ENCODE results near the gene IGF2R. TPM values are rescaled to one million over a fixed set of nuclear protein-coding genes. Genes with fewer than 3 reads are reported as not detected.
"Not testable (repeated sequence)": the region's sequence is repeated elsewhere in the genome, so short reads cannot be mapped to it uniquely, and the experiment has no call there.

The IGF2R gene
- total RNA-seq, 1 experiment from 2014 or later = 112 TPM

DNA sequence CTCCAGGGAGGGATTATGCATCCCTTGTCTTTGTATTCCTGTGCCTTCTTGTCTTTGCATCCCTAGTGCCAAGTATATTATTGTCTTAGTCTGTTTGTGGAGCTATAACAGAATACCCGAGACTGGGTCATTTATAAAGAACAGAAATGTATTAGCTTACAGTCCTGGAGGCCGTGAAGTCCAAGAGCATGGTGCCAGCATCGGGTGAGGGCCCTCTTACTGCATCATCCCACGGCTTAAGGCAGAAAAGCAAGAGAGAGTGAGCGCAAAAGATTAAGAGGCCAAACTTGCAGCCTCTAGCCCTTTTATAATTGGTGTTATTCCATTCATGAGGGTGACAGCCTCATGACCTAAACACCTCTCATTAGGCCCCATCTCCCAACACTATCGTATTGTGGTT lies 8.4 kb upstream of the IGF2R start:
- DNase-seq = no peak
- Histone ChIP-seq H3K27ac (no peak overlapping the region), H3K36me3 (no peaks in the 10 kb centered on the region), H3K4me1 (peaks cover 12% of the 10 kb centered on the region), H3K27me3 (peaks cover 11% of the 10 kb centered on the region), H3K9me3 (replicated peaks) (no peaks in the 10 kb centered on the region; the same call in 1 of the 2 replicates), H3K4me3 (no peak overlapping the region)

DNA sequence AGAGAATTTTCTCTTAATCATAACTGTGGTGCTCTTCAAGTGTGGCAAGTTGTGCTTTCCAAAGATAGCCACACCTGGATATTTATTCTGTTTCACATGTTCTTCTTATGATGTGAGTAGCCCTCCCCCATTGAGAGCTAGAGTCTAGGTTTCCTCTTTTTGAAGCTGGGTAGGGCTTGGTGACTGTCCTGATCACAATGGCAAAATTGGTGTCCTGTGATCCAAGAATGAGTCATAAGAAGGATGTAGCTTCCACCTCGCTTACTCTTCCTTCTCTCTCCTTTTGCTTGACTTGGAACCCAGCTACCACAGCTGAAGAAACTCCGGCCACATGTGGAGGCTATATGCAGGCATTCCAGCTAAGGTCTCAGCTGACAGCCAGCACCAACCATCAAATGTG lies 7.4 kb upstream of the IGF2R start:
- no peaks in the 10 kb centered on the region; the same call in 1 of the 2 replicates for H3K9me3 ChIP-seq (replicated peaks)
- no peaks in the 10 kb centered on the region for H3K36me3 ChIP-seq
- H3K4me3 ChIP-seq = no peak overlapping the region
- DNase-seq = no peak
- peaks cover 11% of the 10 kb centered on the region for H3K27me3 ChIP-seq
- H3K4me1 ChIP-seq = peaks cover 12% of the 10 kb centered on the region
- no peak overlapping the region for H3K27ac ChIP-seq

DNA sequence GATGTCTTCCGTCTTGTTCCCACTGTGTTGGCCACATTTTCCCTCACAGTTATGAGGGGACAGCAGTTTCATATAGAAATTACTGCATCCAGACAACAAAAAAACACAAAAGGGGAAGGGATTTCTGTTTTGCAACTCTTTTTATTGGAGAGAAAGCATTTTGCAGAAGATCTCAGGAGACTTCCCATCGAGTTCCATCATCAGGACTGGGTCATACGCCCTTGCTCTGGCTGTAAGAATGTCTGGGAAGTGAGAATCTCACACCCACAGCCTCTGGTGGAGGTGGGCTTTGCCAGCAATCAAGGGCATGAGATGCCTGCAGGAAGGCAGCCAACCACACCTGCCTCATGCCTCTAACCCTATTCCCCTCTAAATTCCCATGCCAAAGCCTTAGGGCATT lies 5.8 kb upstream of the IGF2R start:
- Histone ChIP-seq H3K4me3 (no peak overlapping the region), H3K27me3 (peaks cover 11% of the 10 kb centered on the region), H3K9me3 (replicated peaks) (no peaks in the 10 kb centered on the region; the same call in 1 of the 2 replicates), H3K27ac (no peak overlapping the region), H3K4me1 (peaks cover 13% of the 10 kb centered on the region), H3K36me3 (no peaks in the 10 kb centered on the region)
- no peak for DNase-seq

DNA sequence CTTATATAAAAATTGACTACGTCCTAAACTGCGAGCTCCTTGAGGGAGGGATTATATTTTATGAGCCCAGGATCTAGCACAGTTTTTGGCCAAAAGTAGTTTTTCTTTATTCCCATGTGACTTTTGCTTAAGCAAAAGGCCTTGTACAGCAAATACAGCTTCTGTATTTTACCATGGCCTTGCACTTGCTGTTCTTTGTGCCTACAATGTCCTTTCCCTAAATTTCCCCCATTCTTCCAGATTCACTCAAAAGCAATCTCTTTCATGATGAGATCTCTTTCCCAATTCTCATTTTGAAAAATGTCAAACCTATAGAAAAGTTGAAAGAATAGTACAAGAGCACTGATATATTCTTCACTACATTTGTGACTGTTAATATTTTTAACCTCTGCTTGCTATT lies 4.8 kb upstream of the IGF2R start:
- H3K36me3 ChIP-seq = no peaks in the 10 kb centered on the region
- peaks cover 11% of the 10 kb centered on the region for H3K27me3 ChIP-seq
- H3K9me3 ChIP-seq (replicated peaks) = no peaks in the 10 kb centered on the region; the same call in 1 of the 2 replicates
- no peak overlapping the region for H3K27ac ChIP-seq
- peaks cover 14% of the 10 kb centered on the region for H3K4me1 ChIP-seq
- H3K4me3 ChIP-seq = no peak overlapping the region
- no peak for DNase-seq

DNA sequence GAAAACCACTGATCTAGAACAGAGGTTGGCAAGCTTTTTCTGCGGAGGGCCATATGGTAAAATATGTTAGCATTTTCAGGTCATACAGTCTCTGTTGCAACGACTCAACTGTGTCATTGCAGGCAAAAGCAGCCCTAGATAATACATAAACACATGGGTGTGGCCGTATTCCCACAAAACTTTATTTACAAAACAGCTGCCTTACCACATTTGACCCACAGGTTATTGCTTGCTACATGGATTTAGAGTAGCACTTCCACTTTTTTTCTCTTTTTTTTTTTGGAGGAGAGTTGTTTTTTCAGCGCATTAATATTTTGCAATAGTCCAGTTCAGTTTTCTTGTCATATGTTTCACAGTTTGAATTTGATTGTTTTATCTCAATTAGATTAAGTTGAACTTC lies 2.5 kb upstream of the IGF2R start:
- H3K27me3 ChIP-seq = peaks cover 3% of the 10 kb centered on the region; the same call in 1 of the 2 replicates
- peaks cover under 1% of the 10 kb centered on the region; the same call in 1 of the 2 replicates for H3K36me3 ChIP-seq
- H3K27ac ChIP-seq = no peak overlapping the region
- H3K9me3 ChIP-seq (replicated peaks) = no peaks in the 10 kb centered on the region
- H3K4me3 ChIP-seq = no peak overlapping the region
- no peak for DNase-seq
- H3K4me1 ChIP-seq = peaks cover 11% of the 10 kb centered on the region

DNA sequence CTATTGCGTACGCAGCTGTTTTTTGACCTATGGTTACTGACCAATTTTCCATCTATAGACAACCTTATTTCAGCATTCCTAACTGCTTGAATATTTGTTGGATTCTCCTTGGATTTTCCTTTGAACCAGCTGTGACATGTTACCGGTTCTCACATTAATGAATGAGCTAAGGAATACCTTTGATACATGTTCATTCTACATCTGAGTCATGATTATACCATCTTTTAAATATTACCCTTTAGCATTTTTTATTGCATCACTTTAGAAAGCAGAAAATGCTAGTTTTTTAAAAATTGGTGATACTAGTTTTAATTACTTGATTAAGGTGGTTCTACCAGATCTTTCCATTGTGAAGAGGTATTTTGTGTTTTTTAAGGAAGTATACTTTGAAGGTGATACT lies 1.9 kb upstream of the IGF2R start:
- peaks cover 11% of the 10 kb centered on the region for H3K4me1 ChIP-seq
- H3K27me3 ChIP-seq = peaks cover 3% of the 10 kb centered on the region; the same call in 1 of the 2 replicates
- no peaks in the 10 kb centered on the region for H3K9me3 ChIP-seq (replicated peaks)
- no peak overlapping the region for H3K27ac ChIP-seq
- H3K4me3 ChIP-seq = no peak overlapping the region
- peaks cover 2% of the 10 kb centered on the region; the same call in 1 of the 2 replicates for H3K36me3 ChIP-seq
- no peak for DNase-seq

DNA sequence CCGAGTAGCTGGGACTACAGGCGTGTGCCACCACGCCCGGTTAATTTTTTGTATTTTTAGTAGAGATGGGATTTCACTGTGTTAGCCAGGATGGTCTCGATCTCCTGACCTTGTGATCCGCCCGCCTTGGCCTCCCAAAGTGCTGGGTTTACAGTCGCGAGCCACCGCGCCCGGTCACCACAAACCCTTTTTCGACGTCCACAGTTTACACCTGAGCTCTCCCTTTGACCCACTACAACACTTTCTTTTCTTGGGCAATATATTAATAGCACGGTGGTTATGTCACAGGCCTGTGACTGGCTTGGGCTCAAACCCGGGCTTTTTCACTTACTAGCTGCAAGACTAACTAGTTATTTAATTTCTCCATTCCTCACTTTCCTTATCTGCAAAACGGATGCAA lies 1.3 kb upstream of the IGF2R start:
- H3K4me3 ChIP-seq; H3K36me3 ChIP-seq; DNase-seq; H3K9me3 ChIP-seq (replicated peaks); H3K27ac ChIP-seq; H3K27me3 ChIP-seq: not testable (repeated sequence)
- H3K4me1 ChIP-seq = peaks cover 11% of the 10 kb centered on the region

DNA sequence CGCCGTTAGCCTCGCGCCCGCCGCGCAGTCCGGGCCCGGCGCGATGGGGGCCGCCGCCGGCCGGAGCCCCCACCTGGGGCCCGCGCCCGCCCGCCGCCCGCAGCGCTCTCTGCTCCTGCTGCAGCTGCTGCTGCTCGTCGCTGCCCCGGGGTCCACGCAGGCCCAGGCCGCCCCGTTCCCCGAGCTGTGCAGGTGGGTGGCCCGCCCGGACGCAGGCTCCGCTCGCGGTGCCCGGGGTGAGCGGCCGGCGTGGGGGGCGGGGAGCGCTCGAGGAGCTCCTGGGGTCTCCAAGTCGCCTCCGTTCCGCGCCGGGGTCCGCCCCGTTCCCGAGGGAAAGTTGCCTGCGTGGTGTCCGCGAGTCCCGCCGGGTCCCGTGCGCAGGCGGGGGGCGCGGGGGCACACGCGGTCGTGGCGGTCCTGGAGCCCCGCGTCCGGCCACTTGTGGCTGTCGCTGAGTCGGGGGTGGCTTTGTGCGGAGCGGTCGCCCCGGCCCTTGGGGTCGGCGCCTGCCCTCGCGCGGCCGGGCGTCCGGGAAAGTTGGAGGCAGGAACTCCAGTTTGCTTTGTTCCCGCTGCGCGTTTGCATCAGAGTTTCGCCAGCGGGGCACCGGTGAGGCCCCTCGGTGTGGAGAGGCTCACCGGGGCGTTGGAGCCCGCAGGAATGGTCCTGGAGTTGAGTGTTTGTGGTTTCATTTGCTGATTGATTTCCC lies 476 bp downstream of the IGF2R start:
- H3K27ac ChIP-seq = peak overlapping the region; percentile 85
- peak; percentile 66 to 72 for DNase-seq
- H3K9me3 ChIP-seq (replicated peaks) = no peaks in the 10 kb centered on the region
- no peaks in the 10 kb centered on the region for H3K27me3 ChIP-seq
- H3K36me3 ChIP-seq = peaks cover 2% of the 10 kb centered on the region; the same call in 1 of the 2 replicates
- H3K4me1 ChIP-seq = peaks cover 28% of the 10 kb centered on the region
- H3K4me3 ChIP-seq = peak overlapping the region; percentile 96

DNA sequence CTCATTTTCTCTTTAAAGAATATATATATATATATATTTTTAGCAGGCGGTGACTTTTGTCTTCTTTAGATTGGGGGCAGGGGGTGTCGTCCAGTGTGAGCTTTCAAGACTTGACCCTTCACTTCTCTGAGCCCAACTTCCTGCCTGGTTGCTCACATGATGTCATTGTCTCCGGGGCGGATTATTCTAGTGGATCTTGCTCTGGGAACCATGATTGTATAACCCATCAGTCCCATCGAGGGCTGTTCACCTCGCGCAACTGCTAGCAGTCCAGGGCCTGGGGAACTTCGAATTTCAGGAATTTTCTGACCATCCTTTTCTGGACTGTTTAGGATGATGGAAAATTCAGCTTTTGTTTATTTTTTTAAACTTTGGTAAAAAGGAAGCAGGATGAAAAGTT lies 1.0 kb downstream of the IGF2R start:
- H3K27ac ChIP-seq = peak overlapping the region; percentile 85
- peak; percentile 83 to 90 for DNase-seq
- H3K36me3 ChIP-seq = peaks cover 2% of the 10 kb centered on the region; the same call in 1 of the 2 replicates
- H3K4me3 ChIP-seq = peak overlapping the region; percentile 96
- H3K9me3 ChIP-seq (replicated peaks) = no peaks in the 10 kb centered on the region
- H3K27me3 ChIP-seq = no peaks in the 10 kb centered on the region
- peaks cover 31% of the 10 kb centered on the region for H3K4me1 ChIP-seq

DNA sequence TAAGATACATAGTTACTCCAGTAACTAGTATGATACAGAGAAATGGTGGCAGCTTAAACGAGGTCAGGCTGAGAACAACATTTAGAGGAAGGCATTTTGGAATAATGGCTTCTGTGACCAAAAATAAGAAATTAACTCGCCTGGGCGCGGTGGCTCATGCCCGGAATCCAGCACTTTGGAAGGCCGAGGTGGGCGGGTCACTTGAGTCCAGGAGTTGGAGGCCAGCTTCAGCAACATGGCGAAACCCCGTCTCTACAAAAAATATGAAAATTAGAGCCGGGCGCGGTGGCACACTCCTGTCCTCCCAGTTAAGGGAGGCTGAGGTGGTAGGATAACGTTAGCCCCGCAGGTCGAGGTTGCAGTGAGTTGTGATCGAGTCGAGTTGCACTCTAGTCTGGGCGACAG lies 1.8 kb downstream of the IGF2R start:
- Histone ChIP-seq H3K27me3 (no peaks in the 10 kb centered on the region), H3K4me1 (peaks cover 31% of the 10 kb centered on the region)

DNA sequence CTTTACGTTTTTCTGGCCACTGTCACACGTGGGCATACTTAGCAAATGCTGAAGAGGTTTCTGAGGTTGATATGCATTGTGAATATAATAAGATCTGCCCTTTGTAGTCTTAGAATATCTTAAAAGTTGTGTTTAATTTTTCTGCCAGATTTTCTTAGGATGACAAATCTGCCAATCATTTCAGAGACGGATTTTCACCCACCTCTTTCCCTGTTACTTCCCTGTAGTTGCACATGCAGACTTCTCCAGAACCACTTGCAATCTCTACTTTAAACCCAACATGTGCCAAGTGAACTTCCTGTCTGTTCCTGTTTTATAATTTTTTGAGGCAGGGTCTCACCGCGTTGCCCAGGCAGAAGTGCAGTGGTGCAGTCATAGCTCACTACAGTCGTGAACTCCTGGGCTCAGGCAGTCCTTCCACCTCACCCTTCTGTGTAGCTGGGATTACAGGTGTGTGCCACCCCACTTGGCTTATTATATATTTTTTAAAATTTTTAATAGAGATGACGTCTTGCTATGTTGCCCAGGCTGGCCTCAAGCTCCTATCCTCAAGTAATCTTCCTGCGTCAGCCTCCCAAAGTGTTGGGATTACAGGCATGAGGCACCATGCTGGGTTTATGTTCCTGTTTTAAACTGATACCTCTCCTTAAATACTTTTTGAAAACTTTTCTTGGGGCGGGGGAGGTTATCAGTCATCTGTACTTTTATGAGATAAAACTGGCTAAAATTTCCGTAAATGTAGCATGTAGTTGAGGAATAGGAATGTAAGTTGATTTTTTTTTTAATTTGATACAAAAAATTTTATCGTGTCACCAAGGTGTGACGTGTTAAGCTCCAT lies 2.7 kb downstream of the IGF2R start:
- H3K36me3 ChIP-seq = peaks cover 2% of the 10 kb centered on the region; the same call in 1 of the 2 replicates
- no peak overlapping the region for H3K4me3 ChIP-seq
- H3K27ac ChIP-seq = no peak overlapping the region
- no peaks in the 10 kb centered on the region for H3K27me3 ChIP-seq
- H3K9me3 ChIP-seq (replicated peaks) = no peaks in the 10 kb centered on the region
- DNase-seq = no peak
- H3K4me1 ChIP-seq = peaks cover 39% of the 10 kb centered on the region

More for the DNA sequence above, 1.8 kb downstream of the IGF2R start:
- Histone ChIP-seq H3K9me3 (replicated peaks) (no peaks in the 10 kb centered on the region), H3K36me3 (peaks cover 2% of the 10 kb centered on the region; the same call in 1 of the 2 replicates), H3K4me3 (peak overlapping the region; percentile 96), H3K27ac (no peak overlapping the region; the same call in 1 of the 2 replicates)
- DNase-seq = no peak

DNA sequence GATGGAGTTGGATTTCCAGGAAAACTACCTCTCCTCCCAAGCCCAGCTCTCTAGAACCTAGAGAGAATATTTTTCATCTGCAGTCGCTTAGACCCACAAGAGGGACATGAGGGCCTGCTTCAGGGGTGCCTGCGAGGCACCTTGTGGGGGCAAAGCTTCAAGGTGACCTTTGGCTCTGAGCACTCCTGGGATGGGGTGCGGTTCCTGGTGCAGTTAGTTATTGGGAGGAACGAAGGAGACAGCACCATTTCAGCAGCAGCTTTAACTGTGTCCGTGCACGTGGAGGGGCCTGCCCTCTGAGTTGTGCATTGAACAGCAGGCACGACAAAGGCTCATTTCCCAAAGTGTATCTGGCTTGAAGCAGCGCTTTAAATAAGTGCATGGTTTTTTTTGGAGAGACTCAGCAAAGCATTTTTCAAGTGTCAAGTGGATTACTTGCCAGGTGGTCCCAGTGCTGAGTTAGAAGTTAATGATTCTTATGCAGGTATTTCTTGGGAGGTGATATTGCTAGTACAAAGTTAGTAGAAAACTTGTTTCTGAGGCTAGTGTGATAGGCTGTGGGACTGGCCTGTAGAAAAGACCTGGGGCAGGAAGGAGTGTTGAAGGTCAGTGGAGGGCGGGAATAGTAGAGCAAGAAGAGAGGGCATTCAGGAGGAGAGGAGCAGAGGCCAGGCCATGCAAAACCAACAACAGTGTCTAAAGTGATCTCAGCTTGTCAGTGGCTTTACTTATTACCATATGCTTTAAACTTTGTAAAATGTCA lies 3.8 kb downstream of the IGF2R start:
- Histone ChIP-seq H3K27ac (no peak overlapping the region), H3K4me3 (no peak overlapping the region), H3K4me1 (peaks cover 50% of the 10 kb centered on the region), H3K36me3 (peaks cover 2% of the 10 kb centered on the region; the same call in 1 of the 2 replicates), H3K27me3 (no peaks in the 10 kb centered on the region), H3K9me3 (replicated peaks) (no peaks in the 10 kb centered on the region)
- DNase-seq = no peak

DNA sequence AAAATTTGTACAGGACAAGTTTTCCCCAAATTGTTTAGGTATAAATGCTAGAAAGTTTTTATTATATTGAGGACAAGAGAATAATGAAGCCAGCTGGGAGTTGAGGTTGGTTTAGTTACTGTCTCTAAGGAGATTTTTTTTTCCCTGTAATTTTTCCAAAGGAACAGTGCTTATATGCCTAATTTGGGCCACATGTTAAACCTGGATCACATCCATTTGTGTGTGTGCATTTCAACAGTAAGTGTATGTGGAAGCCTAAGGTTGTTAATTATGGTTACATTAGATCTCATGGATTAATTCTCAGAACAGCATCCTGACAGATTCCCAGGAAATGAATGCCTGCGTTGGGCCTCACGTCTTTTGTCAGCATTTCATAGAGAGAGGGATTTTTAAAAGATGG lies 4.5 kb downstream of the IGF2R start:
- no peak overlapping the region for H3K4me3 ChIP-seq
- H3K27ac ChIP-seq = peak overlapping the region; percentile 7
- H3K9me3 ChIP-seq (replicated peaks) = no peaks in the 10 kb centered on the region
- H3K36me3 ChIP-seq = peaks cover 2% of the 10 kb centered on the region; the same call in 1 of the 2 replicates
- DNase-seq = no peak
- no peaks in the 10 kb centered on the region for H3K27me3 ChIP-seq
- H3K4me1 ChIP-seq = peaks cover 54% of the 10 kb centered on the region

DNA sequence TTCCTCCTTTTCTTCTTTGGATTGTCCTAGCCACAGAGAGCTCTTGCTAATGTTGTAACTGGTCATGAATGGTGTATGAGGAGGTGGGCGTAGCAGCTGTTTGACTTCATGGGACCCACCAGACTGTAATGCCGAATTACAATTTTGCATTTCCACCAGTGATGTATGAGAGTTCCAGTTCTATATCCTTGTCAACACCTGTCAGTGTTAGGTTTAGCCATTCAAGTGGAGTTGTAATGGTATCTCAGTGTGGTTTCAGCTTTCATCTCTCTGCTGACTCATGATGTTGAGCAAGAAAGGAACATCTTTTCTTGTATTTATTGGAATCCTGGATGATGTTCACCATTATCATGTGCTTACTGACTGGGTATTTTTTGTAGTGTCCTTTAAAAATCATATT lies 5.1 kb downstream of the IGF2R start:
- no peaks in the 10 kb centered on the region for H3K9me3 ChIP-seq (replicated peaks)
- peaks cover 60% of the 10 kb centered on the region for H3K4me1 ChIP-seq
- H3K4me3 ChIP-seq = no peak overlapping the region
- H3K36me3 ChIP-seq = peaks cover 2% of the 10 kb centered on the region; the same call in 1 of the 2 replicates
- peak overlapping the region; percentile 14 for H3K27ac ChIP-seq
- DNase-seq = peak; percentile 60 to 88
- no peaks in the 10 kb centered on the region for H3K27me3 ChIP-seq

All from SJCRH30 (cell line).